ENCODE results near the gene ZBTB42. TPM values are rescaled to one million over a fixed set of nuclear protein-coding genes. Genes with fewer than 3 reads are reported as not detected.

The ZBTB42 gene
- total RNA-seq, 1 experiment from 2014 or later = 6.1 TPM

- DNase-seq = no peak
- no peak overlapping the region for H3K9ac ChIP-seq (ENCODE audit: extremely low read depth, insufficient read length, low read length)
Measured at GRCh38 chr14:104778694-104779331, 22.1 kb upstream of the ZBTB42 start.

More at GRCh38 chr14:104778694-104779331, 22.1 kb upstream of the ZBTB42 start:
- H2BK120ac ChIP-seq (ENCODE audit: low read depth, low read length, poor library complexity, severe bottlenecking) = no peak overlapping the region
- H3T11ph ChIP-seq (ENCODE audit: low read length) = no peak overlapping the region
- no peak overlapping the region for H3K27ac ChIP-seq (ENCODE audit: insufficient read length, low read depth, low read length)
- H2BK12ac ChIP-seq (ENCODE audit: insufficient read length, low read depth, low read length) = no peak overlapping the region
- no peaks in the 10 kb centered on the region for H3K27me3 Mint-ChIP-seq (ENCODE audit: low read depth)
- H3K23me2 ChIP-seq (ENCODE audit: insufficient read length, low read depth, low read length, poor library complexity, severe bottlenecking) = no peaks in the 10 kb centered on the region
- no peaks in the 10 kb centered on the region for H3K27me3 ChIP-seq (ENCODE audit: insufficient read depth, low read length)
- H3K4me3 Mint-ChIP-seq = no peak overlapping the region
- no peak overlapping the region for H2AFZ ChIP-seq (ENCODE audit: low read length)
- no peaks in the 10 kb centered on the region for H3K79me1 ChIP-seq (ENCODE audit: insufficient read depth, low read depth, low read length, poor library complexity, severe bottlenecking)
- H3K18ac ChIP-seq (ENCODE audit: insufficient read length, low read depth, low read length) = no peak overlapping the region
- H2BK5ac ChIP-seq (ENCODE audit: insufficient read length, low read length) = no peak overlapping the region
- no peak overlapping the region for H4K8ac ChIP-seq (replicated peaks; ENCODE audit: insufficient read length, low read depth, low read length)
- no peak overlapping the region for H2BK20ac ChIP-seq (ENCODE audit: low read depth, low read length, poor library complexity, severe bottlenecking)
- H3K4me1 ChIP-seq (ENCODE audit: insufficient read depth, low read length) = no peaks in the 10 kb centered on the region
- no peak overlapping the region for H3K56ac ChIP-seq (ENCODE audit: insufficient read length, low read depth, low read length)
- H3K9me3 ChIP-seq (ENCODE audit: control insufficient read depth, low read depth, low read length) = no peaks in the 10 kb centered on the region
- no peak overlapping the region for H4K91ac ChIP-seq (ENCODE audit: insufficient read length, low read depth, low read length)
- H3K4me2 ChIP-seq (ENCODE audit: insufficient read depth, insufficient read length, low read length) = no peak overlapping the region
- no peak overlapping the region for H2BK15ac ChIP-seq (ENCODE audit: low read depth, low read length)
- H3K27ac Mint-ChIP-seq = no peak overlapping the region
- no peak overlapping the region for H3K4ac ChIP-seq (ENCODE audit: low read depth, low read length)
- H3K9me3 Mint-ChIP-seq = no peaks in the 10 kb centered on the region
- no peak for TF ChIP-seq CTCF (conservative IDR thresholded peaks at IDR 0.05)
- no CpG with 5 or more reads among the region's 15 CpGs for WGBS (ENCODE audit: extremely low coverage, insufficient read length, low lambda C conversion rate)
- H2AK5ac ChIP-seq (ENCODE audit: insufficient read length, low read length) = no peak overlapping the region
- no peaks in the 10 kb centered on the region for H4K20me1 ChIP-seq (ENCODE audit: control insufficient read depth, insufficient read depth, insufficient read length)
- peaks cover 5 to 21% (median 12%) of the 10 kb centered on the region in 3 experiments; a peak in 5 of 7 replicates for H3K36me3 Mint-ChIP-seq (ENCODE audit: insufficient read depth in 1 of 3, low read depth in 3 of 3)
- no peak overlapping the region for H3K14ac ChIP-seq (ENCODE audit: insufficient read depth, low read length)
- no peaks in the 10 kb centered on the region for H3K79me2 ChIP-seq (ENCODE audit: insufficient read depth, low read length)
- no peaks in the 10 kb centered on the region for H3K4me1 Mint-ChIP-seq
- H3K23ac ChIP-seq (ENCODE audit: insufficient read length, low read depth, low read length) = no peak overlapping the region
- no peak overlapping the region for H4K5ac ChIP-seq (ENCODE audit: insufficient read length, low read depth, low read length)
